HepG2 (cell line): Measurements from ENCODE around the gene FAM20A. TPM values are rescaled to one million over a fixed set of nuclear protein-coding genes. Genes with fewer than 3 reads are reported as not detected.
A peak's percentile ranks its signal among the peaks of the same experiment; 100 is the strongest.

Experiments used
- ATAC-seq: fragments of 200-7000 bp; cut with Tn5 transposase; 3 replicates; pipeline ENCODE4 v1.9.1; 2020; ENCODE audit warnings: mild to moderate bottlenecking, moderate library complexity
- BruUV-seq: library from RNA; stranded (reverse); fragments of 400-500 nt; replicated peaks from 2 replicates; lab custom pipeline; 2021; lab: Mats Ljungman, UMichigan
- CTCF ChIA-PET: fragments of 300-600 bp; formaldehyde crosslinking; extraction: SDS; loops from one replicate; lab custom pipeline; 2021; ENCODE audit warnings: low total read pairs, inconsistent platforms, low intra/inter-chr PET ratio; lab: Yijun Ruan, JAX
- POLR2A ChIA-PET: fragments of 350-600 bp; sonication (Branson Sonifier 250); formaldehyde crosslinking; loops from one replicate; lab custom pipeline; 2020; ENCODE audit warnings: antibody characterized with exemption, inconsistent platforms; lab: Yijun Ruan, JAX
- DNase-seq: peaks from one replicate; pipeline ENCODE4 v3.0.0-alpha.2; 2015; ENCODE audit warnings: low spot score
- FAIRE-seq: peaks from 3 replicates; lab custom pipeline; 2011; peaks lifted over from hg19 to GRCh38; lab: Jason Lieb, UNC
- H2AFZ ChIP-seq: one replicate; pipeline ENCODE4 v1.6.1; 2011; ENCODE audit warnings: low read length, inconsistent platforms
- H3K27ac ChIP-seq: fragments of 300-600 bp; 3 replicates; pipeline ENCODE4 v1.8.0; 2011; ENCODE audit warnings: mixed run types, mild to moderate bottlenecking, mixed read lengths, low read length, inconsistent platforms; ENCODE audit not compliant: insufficient read depth; ENCODE audit errors: extremely low read length
- H3K27me3 ChIP-seq, 2 experiments: fragments of 200-600 bp in 1 of 2; 2 replicates in 1 of 2; 3 replicates in 1 of 2; pipeline versions ENCODE4 v1.6.0 to v1.8.0; 2011; ENCODE audit warnings: low read length in 2 of 2, mild to moderate bottlenecking in 2 of 2, moderate library complexity in 2 of 2, inconsistent platforms in 1 of 2; ENCODE audit not compliant: insufficient read depth in 2 of 2, control insufficient read depth in 1 of 2
- H3K36me3 ChIP-seq, 2 experiments: fragments of 200-600 bp in 1 of 2; replicated peaks in 1 of 2; 2 replicates in 1 of 2; 3 replicates in 1 of 2; pipeline versions ENCODE4 v1.5.1 to v1.8.0; 2011; ENCODE audit warnings: low read length in 2 of 2, inconsistent platforms in 1 of 2; ENCODE audit not compliant: insufficient read depth in 2 of 2, control insufficient read depth in 1 of 2
- H3K4me1 ChIP-seq: 2 replicates; pipeline ENCODE4 v1.5.1; 2012; ENCODE audit warnings: low read length, inconsistent platforms; ENCODE audit not compliant: insufficient read depth
- H3K4me2 ChIP-seq: 2 replicates; pipeline ENCODE4 v1.6.0; 2011; ENCODE audit warnings: low read depth, low read length, inconsistent platforms
- H3K4me3 ChIP-seq, 3 experiments: fragments of 200-600 bp in 1 of 3; sonication (generic), shearing (Covaris generic) in 1 of 3; replicated peaks in 1 of 3; 2 replicates each; pipeline ENCODE4 v1.5.1; 2011 to 2016; ENCODE audit warnings: low read length in 3 of 3, inconsistent platforms in 2 of 3, low read depth in 2 of 3, mild to moderate bottlenecking in 2 of 3, control low read depth in 1 of 3, mixed read lengths in 1 of 3; ENCODE audit not compliant: insufficient read depth in 1 of 3
- H3K79me2 ChIP-seq: one replicate; pipeline ENCODE4 v1.6.1; 2011; ENCODE audit warnings: low read length, inconsistent platforms; ENCODE audit not compliant: insufficient read depth
- H3K9ac ChIP-seq: 2 replicates; pipeline ENCODE4 v1.6.0; 2011; ENCODE audit warnings: mild to moderate bottlenecking, low read depth, low read length, inconsistent platforms; ENCODE audit not compliant: insufficient read depth
- H3K9me3 ChIP-seq: 2 replicates; pipeline ENCODE4 v1.5.1; 2012; ENCODE audit warnings: mild to moderate bottlenecking, low read length
- H4K20me1 ChIP-seq: 2 replicates; pipeline ENCODE4 v1.6.0; 2011; ENCODE audit warnings: inconsistent platforms, mild to moderate bottlenecking, low read length, moderate library complexity; ENCODE audit not compliant: insufficient read depth
- MLLT10 ChIP-seq: sonication (generic); formaldehyde crosslinking; IDR thresholded peaks from 2 replicates; pipeline ENCODE4 v1.4.0; 2020; ENCODE audit warnings: missing genetic modification reagents
- MYNN ChIP-seq: sonication (generic); formaldehyde crosslinking; IDR thresholded peaks from 2 replicates; pipeline ENCODE4 v1.4.0; 2020; ENCODE audit warnings: mild to moderate bottlenecking, low read depth, missing genetic modification reagents
- PRDM15 ChIP-seq: sonication (generic); formaldehyde crosslinking; IDR thresholded peaks from 2 replicates; pipeline ENCODE4 v1.4.0; 2020; ENCODE audit warnings: missing genetic modification reagents
- ZNF232 ChIP-seq: sonication (generic); formaldehyde crosslinking; IDR thresholded peaks from 2 replicates; pipeline ENCODE4 v1.4.0; 2020; ENCODE audit warnings: missing genetic modification reagents, borderline replicate concordance
- ZNF263 ChIP-seq: sonication (generic); formaldehyde crosslinking; IDR thresholded peaks from 2 replicates; pipeline ENCODE4 v1.4.0; 2020; ENCODE audit warnings: missing genetic modification reagents
- ZNF556 ChIP-seq: sonication (generic); formaldehyde crosslinking; IDR thresholded peaks from 2 replicates; pipeline ENCODE4 v1.4.0; 2020; ENCODE audit warnings: mild to moderate bottlenecking, missing genetic modification reagents, borderline replicate concordance
- ZNF629 ChIP-seq: sonication (generic); formaldehyde crosslinking; conservative IDR thresholded peaks from 2 replicates; pipeline ENCODE4 v1.5.0; 2020; ENCODE audit warnings: missing genetic modification reagents
- in situ Hi-C: cut with HindIII; loops from 2 replicates; pipeline ENCODE4 v1.10.0; 2017; ENCODE audit warnings: low pct_unique_long_range_greater_than_20kb; ENCODE audit not compliant: extremely low pct_ligation_motif_present
- intact Hi-C: fragments of 100-400 bp; cut with micrococcal nuclease; formaldehyde crosslinking; loops from one replicate; pipeline ENCODE4 v1.10.0; 2022; ENCODE audit not compliant: unreplicated experiment
- polyA plus RNA-seq, 8 experiments: library from polyadenylated mRNA; depleted of rRNA in 3 of 8; stranded (reverse) in 7 of 8; unstranded in 1 of 8; fragments of >200 nt; fragmentation: Illumina TruSeq in 4 of 8; extraction: Trizol in 4 of 8; gene quantifications; 2 replicates each; pipeline versions ENCODE4 v1.2.1 to v1.2.3, GENCODE V29; 2011 to 2016; ENCODE audit warnings: low read depth in 4 of 8, missing spikeins in 1 of 8, mixed read lengths in 1 of 8; ENCODE audit not compliant: insufficient read depth in 1 of 8
- total RNA-seq, 5 experiments: library from RNA; depleted of rRNA; stranded (reverse); fragments of >200 nt; fragmentation: Illumina TruSeq; extraction: Trizol; gene quantifications; 2 replicates each; pipeline ENCODE4 v1.2.3, GENCODE V29; 2016; ENCODE audit warnings: low read depth in 1 of 5
- TF ChIP-seq, protein P1 (sequence below): sonication (generic); formaldehyde crosslinking; IDR thresholded peaks from 2 replicates; pipeline ENCODE4 v1.4.0; 2020; ENCODE audit warnings: mild to moderate bottlenecking, missing genetic modification reagents
- TF ChIP-seq, protein P2 (sequence below): sonication (generic); formaldehyde crosslinking; IDR thresholded peaks from 2 replicates; pipeline ENCODE4 v1.9.0; 2021; ENCODE audit warnings: missing genetic modification reagents, borderline replicate concordance

The FAM20A gene
- total and polyA plus RNA-seq, 2 of the 13 experiments (the other 11 are each of a cell fraction or from before 2014, with no cell fraction given): 9.3 to 20.7 TPM

GRCh38 chr17:68623811-68624210, 22.6 kb upstream of the FAM20A start (continued):
- TF ChIP-seq PRDM15 (CRISPR knock-in tag) (no peak), ZNF232 (CRISPR knock-in tag) (no peak)
- TF ChIP-seq, all 625 proteins: peak for 0

- Histone ChIP-seq H3K4me3 (no peak overlapping the region), H3K9ac (no peak overlapping the region), H3K27ac (no peak overlapping the region), H3K9me3 (no peaks in the 10 kb centered on the region), H3K36me3 (no peaks in the 10 kb centered on the region), H3K27me3 (no peaks in the 10 kb centered on the region; a peak in 1 of 5 replicates), H3K79me2 (no peaks in the 10 kb centered on the region), H2AFZ (no peak overlapping the region), H3K4me1 (no peaks in the 10 kb centered on the region), H4K20me1 (no peaks in the 10 kb centered on the region), H3K4me2 (no peak overlapping the region)
- ChIA-PET CTCF (no interaction called here), POLR2A (no interaction called here)
- no peak for ATAC-seq
- in situ Hi-C loops (no loop called here), intact Hi-C loops (no loop called here)
- DNase-seq: no peak
- BruUV-seq: no TSS peak
- peak; percentile 34 for FAIRE-seq
- TF ChIP-seq ZNF629 (CRISPR knock-in tag) (no peak), ZNF556 (CRISPR knock-in tag) (no peak), MLLT10 (CRISPR knock-in tag) (no peak), MYNN (CRISPR knock-in tag) (no peak), ZNF263 (CRISPR knock-in tag) (no peak)
- TF ChIP-seq, protein P1, sequence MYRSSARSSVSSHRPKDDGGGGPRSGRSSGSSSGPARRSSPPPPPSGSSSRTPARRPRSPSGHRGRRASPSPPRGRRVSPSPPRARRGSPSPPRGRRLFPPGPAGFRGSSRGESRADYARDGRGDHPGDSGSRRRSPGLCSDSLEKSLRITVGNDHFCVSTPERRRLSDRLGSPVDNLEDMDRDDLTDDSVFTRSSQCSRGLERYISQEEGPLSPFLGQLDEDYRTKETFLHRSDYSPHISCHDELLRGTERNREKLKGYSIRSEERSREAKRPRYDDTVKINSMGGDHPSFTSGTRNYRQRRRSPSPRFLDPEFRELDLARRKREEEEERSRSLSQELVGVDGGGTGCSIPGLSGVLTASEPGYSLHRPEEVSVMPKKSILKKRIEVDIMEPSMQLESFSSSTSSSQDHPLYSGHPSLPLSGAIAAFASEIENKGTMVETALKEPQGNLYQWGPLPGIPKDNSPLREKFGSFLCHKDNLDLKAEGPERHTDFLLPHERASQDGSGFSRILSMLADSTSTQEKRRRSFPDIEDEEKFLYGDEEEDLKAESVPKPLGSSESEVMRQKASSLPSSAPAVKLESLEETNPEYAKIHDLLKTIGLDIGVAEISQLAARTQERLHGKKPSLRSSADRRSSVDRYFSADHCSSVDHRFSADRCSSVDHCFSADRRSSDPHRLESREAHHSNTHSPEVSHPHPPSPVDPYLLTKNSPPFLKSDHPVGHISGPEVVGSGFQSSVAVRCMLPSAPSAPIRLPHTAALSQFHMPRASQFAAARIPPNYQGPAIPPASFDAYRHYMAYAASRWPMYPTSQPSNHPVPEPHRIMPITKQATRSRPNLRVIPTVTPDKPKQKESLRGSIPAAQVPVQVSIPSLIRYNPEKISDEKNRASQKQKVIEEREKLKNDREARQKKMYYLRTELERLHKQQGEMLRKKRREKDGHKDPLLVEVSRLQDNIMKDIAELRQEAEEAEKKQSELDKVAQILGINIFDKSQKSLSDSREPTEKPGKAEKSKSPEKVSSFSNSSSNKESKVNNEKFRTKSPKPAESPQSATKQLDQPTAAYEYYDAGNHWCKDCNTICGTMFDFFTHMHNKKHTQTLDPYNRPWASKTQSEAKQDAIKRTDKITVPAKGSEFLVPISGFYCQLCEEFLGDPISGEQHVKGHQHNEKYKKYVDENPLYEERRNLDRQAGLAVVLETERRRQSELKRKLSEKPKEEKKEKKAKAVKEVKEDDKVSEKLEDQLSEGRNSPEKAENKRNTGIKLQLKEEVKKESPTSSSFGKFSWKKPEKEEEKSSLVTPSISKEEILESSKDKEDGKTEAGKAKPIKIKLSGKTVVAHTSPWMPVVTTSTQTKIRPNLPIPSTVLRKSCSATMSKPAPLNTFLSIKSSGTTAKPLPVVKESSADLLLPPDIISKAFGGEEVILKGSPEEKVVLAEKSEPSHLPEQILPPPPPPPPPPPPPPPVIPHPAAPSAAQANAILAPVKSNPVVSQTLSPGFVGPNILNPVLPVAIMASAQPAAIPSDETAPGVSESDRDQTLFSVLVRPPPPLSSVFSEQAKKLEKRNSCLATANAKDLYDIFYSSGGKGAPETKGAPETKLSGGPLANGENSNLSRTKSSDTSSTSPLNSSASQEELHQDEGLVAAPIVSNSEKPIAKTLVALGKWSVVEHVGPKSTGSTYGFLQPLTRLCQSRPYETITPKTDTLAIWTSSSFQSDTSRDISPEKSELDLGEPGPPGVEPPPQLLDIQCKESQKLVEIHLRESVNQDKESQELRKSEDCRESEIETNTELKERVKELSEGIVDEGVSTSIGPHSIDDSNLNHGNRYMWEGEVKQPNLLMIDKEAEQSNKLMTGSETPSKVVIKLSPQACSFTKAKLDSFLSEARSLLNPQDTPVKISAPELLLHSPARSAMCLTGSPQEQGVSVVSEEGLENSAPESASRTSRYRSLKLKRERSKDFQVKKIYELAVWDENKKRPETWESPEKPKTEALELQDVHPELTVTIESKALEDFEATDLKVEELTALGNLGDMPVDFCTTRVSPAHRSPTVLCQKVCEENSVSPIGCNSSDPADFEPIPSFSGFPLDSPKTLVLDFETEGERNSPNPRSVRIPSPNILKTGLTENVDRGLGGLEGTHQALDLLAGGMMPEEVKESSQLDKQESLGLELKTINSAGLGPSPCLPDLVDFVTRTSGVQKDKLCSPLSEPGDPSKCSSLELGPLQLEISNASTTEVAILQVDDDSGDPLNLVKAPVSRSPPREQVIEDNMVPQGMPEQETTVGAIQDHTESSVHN: no peak
- TF ChIP-seq, protein P2, sequence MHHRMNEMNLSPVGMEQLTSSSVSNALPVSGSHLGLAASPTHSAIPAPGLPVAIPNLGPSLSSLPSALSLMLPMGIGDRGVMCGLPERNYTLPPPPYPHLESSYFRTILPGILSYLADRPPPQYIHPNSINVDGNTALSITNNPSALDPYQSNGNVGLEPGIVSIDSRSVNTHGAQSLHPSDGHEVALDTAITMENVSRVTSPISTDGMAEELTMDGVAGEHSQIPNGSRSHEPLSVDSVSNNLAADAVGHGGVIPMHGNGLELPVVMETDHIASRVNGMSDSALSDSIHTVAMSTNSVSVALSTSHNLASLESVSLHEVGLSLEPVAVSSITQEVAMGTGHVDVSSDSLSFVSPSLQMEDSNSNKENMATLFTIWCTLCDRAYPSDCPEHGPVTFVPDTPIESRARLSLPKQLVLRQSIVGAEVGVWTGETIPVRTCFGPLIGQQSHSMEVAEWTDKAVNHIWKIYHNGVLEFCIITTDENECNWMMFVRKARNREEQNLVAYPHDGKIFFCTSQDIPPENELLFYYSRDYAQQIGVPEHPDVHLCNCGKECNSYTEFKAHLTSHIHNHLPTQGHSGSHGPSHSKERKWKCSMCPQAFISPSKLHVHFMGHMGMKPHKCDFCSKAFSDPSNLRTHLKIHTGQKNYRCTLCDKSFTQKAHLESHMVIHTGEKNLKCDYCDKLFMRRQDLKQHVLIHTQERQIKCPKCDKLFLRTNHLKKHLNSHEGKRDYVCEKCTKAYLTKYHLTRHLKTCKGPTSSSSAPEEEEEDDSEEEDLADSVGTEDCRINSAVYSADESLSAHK (CRISPR knock-in tag): no peak
Measured at GRCh38 chr17:68622423-68622822, 21.3 kb upstream of the FAM20A start.
